Ishikawa (cell line): Measurements from ENCODE around the gene ATF2.
A peak's percentile ranks its signal among the peaks of the same experiment; 100 is the strongest.

ENCODE experiments used
- CEBPB ChIP-seq: IDR thresholded peaks from 2 replicates; pipeline ENCODE4 v1.6.1; 2012
- CREB1 ChIP-seq: IDR thresholded peaks from 2 replicates; pipeline ENCODE4 v1.6.1; 2012; ENCODE audit warnings: low read depth
- EGR1 ChIP-seq: IDR thresholded peaks from 2 replicates; pipeline ENCODE4 v1.6.1; 2012
- EP300 ChIP-seq: IDR thresholded peaks from 2 replicates; pipeline ENCODE4 v1.6.1; 2012; ENCODE audit warnings: borderline replicate concordance
- FOXM1 ChIP-seq: IDR thresholded peaks from 2 replicates; pipeline ENCODE4 v1.6.1; 2012; ENCODE audit warnings: low read depth, borderline replicate concordance
- NFIC ChIP-seq: IDR thresholded peaks from 2 replicates; pipeline ENCODE4 v1.6.1; 2012
- RAD21 ChIP-seq: IDR thresholded peaks from 2 replicates; pipeline ENCODE4 v1.6.1; 2012; ENCODE audit warnings: low read depth
- TAF1 ChIP-seq: IDR thresholded peaks from 2 replicates; pipeline ENCODE4 v1.6.1; 2012; ENCODE audit warnings: low read depth, mild to moderate bottlenecking
- TCF12 ChIP-seq: IDR thresholded peaks from 2 replicates; pipeline ENCODE4 v1.6.1; 2012; ENCODE audit warnings: low read depth
- TEAD4 ChIP-seq: IDR thresholded peaks from 2 replicates; pipeline ENCODE4 v1.6.1; 2012
- YY1 ChIP-seq: IDR thresholded peaks from 2 replicates; pipeline ENCODE4 v1.6.1; 2012; ENCODE audit warnings: low read depth
- ZBTB7A ChIP-seq: IDR thresholded peaks from 2 replicates; pipeline ENCODE4 v1.6.1; 2012; ENCODE audit warnings: low read depth
- TF ChIP-seq, protein P1 (sequence below): IDR thresholded peaks from 2 replicates; pipeline ENCODE4 v1.6.1; 2012
- TF ChIP-seq, protein P2 (sequence below): IDR thresholded peaks from 2 replicates; pipeline ENCODE4 v1.6.1; 2012; ENCODE audit warnings: low read depth, mild to moderate bottlenecking
- TF ChIP-seq, protein P3 (sequence below): IDR thresholded peaks from 2 replicates; pipeline ENCODE4 v1.6.1; 2012

ATF2 gene

DNA sequence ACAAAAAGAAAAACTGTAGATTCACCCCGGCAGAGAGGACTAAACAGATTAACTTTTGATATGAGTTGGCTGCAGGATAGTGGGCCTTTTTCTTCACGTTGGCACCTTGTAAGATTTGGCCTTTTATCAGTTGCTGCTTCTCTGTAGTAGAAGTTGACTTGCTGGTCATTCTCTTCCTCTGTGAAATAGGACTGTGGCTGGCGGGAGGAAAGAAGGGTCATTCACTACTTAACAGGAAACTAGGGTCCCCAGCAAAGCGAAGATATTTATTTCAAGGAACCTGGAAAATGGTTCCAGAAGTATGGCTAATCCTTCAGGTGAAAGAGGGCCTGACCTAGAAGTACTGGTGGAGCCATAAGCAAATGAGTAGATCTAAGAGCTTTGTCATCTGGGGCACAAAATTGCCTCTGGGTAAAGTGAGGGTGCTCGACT lies 13.9 kb upstream of the ATF2 start:
- TF ChIP-seq YY1, result no peak
- no peak for TF ChIP-seq EGR1
- TF ChIP-seq, protein P1, sequence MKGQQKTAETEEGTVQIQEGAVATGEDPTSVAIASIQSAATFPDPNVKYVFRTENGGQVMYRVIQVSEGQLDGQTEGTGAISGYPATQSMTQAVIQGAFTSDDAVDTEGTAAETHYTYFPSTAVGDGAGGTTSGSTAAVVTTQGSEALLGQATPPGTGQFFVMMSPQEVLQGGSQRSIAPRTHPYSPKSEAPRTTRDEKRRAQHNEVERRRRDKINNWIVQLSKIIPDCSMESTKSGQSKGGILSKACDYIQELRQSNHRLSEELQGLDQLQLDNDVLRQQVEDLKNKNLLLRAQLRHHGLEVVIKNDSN, result no peak
- TF ChIP-seq TEAD4, result no peak
- no peak for TF ChIP-seq ZBTB7A
- no peak for TF ChIP-seq CREB1
- no peak for TF ChIP-seq EP300
- no peak for TF ChIP-seq RAD21
- TF ChIP-seq NFIC, result no peak
- TF ChIP-seq, protein P2, sequence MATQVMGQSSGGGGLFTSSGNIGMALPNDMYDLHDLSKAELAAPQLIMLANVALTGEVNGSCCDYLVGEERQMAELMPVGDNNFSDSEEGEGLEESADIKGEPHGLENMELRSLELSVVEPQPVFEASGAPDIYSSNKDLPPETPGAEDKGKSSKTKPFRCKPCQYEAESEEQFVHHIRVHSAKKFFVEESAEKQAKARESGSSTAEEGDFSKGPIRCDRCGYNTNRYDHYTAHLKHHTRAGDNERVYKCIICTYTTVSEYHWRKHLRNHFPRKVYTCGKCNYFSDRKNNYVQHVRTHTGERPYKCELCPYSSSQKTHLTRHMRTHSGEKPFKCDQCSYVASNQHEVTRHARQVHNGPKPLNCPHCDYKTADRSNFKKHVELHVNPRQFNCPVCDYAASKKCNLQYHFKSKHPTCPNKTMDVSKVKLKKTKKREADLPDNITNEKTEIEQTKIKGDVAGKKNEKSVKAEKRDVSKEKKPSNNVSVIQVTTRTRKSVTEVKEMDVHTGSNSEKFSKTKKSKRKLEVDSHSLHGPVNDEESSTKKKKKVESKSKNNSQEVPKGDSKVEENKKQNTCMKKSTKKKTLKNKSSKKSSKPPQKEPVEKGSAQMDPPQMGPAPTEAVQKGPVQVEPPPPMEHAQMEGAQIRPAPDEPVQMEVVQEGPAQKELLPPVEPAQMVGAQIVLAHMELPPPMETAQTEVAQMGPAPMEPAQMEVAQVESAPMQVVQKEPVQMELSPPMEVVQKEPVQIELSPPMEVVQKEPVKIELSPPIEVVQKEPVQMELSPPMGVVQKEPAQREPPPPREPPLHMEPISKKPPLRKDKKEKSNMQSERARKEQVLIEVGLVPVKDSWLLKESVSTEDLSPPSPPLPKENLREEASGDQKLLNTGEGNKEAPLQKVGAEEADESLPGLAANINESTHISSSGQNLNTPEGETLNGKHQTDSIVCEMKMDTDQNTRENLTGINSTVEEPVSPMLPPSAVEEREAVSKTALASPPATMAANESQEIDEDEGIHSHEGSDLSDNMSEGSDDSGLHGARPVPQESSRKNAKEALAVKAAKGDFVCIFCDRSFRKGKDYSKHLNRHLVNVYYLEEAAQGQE, result no peak
- TF ChIP-seq CEBPB, result no peak
- no peak for TF ChIP-seq TAF1

DNA sequence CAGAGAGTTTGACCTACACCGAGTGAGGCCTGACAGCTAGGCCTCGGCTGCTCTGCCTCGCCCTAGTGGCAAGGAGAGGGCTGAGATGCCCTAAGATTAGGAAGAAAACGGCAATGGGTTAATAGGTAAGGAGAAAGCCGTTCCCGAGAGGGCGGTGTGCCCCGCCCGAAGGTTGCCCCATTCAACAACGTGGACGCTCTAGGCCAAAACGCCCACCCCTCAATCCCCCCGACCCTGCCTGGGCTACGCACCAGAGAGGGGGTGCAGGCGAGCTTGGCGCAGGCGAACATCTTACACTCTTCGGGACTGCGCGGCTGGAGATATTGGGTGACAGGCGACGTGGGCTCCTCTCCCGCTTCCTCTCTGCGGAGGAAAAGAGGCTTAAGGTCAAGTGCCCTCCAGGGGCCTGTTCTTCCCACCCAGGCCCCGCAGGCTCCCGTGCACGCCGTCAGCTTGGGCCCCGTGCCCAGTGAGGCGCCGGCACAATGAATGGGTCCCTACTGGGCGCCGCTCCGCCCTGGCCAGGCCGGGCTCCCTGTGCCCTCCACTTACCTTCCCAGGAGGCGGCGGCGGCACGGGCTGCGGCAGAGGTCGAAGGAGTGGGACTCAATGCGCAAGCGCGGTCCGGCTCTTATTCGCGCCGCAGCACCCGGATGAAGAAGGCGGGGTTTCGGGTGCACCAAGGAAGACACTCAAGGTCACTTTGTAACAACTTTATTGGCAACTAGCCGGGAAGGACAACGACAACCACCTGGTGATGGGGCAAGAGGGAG lies 13.3 kb upstream of the ATF2 start, which contains the start of gene ATP5MC3:
TSS of gene ATP5MC3 (minus strand) at position 607 of the 773 bp plus-strand sequence. CDS start at position 290, 317 bp downstream.
- TF ChIP-seq, protein P2, result no peak
- TF ChIP-seq, protein P1, result no peak
- TF ChIP-seq CREB1 (no peak), YY1 (peak; percentile 32; the same call in 1 of the 2 replicates), TEAD4 (no peak), ZBTB7A (0 out of 2 replicates have a peak, but pooled peaks have one; percentile 38), TCF12 (0 out of 2 replicates have a peak, but pooled peaks have one; percentile 25), CEBPB (no peak), RAD21 (no peak), NFIC (no peak), FOXM1 (no peak), EGR1 (no peak), TAF1 (peak; percentile 70)
- TF ChIP-seq, protein P3, sequence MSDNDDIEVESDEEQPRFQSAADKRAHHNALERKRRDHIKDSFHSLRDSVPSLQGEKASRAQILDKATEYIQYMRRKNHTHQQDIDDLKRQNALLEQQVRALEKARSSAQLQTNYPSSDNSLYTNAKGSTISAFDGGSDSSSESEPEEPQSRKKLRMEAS, result no peak

DNA sequence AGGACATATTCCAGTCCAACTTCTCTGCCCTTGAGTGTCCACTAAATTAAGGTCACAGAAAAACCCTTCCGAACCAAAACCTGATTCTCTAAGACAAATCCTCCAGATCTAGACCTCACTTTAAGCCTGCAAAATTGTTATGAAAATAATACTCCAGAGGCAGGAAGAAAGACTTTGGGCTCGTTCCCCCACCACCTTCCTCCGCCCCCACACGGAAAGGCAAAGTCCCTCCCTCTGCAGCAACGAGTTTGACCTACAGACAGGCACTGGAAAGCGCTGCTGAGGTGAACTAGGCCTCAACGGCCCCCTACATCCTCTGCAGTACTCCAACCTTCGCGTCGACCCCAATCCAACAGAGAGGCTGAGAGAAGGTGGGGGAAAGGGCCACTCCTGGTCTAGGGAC lies 12.7 kb upstream of the ATF2 start:
- TF ChIP-seq CEBPB, result no peak
- no peak for TF ChIP-seq TCF12
- no peak for TF ChIP-seq EP300
- TF ChIP-seq EGR1, result peak; percentile 32; the same call in 1 of the 2 replicates
- TF ChIP-seq TAF1, result no peak
- no peak for TF ChIP-seq NFIC

DNA sequence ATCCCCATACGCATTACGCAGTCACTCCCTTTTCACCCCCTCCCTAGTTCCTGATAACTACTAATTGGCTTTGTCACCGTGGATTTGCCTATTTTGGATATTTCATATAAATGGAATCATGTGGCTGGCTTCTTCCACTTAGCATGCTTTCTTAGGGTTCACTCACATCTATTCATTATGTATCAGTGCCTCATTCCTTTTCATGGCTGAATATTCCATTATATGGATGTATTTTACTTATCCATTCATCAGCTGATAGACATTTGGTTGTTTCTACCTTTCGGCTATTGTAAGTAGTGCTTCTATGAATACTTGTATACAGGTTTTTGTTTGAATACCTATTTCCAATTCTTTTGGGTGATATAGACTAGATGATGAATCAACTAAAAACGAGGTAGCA lies 8.6 kb upstream of the ATF2 start:
- no peak for TF ChIP-seq FOXM1
- no peak for TF ChIP-seq EP300
- TF ChIP-seq NFIC, result no peak
- no peak for TF ChIP-seq TAF1
- TF ChIP-seq, protein P3, result no peak

DNA sequence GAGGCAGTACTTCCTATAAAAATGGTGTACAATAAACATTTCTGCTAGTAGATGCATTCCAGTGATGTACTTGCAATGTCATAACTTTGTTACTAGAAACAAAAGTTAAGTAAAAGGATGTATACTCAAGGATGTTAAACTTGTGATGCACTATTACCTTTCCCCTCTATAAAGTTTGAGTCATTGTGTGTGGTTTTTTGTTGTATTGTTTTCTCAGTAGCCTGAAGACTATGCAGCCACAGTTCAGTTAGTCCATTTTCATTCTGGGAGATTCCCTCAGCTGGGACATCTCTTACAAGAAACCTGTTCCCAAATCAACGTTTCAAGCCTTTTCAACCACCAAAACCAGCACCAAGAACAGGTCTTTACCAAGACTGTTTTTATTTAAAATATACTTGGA lies 7.9 kb upstream of the ATF2 start:
- TF ChIP-seq EGR1, result no peak
- TF ChIP-seq CEBPB, result no peak
- no peak for TF ChIP-seq CREB1
- no peak for TF ChIP-seq EP300
- no peak for TF ChIP-seq FOXM1
- TF ChIP-seq TCF12, result no peak
- TF ChIP-seq, protein P1, result no peak
- no peak for TF ChIP-seq YY1
- TF ChIP-seq TAF1, result no peak
- TF ChIP-seq TEAD4, result no peak
- TF ChIP-seq, protein P2, result no peak
- TF ChIP-seq, protein P3, result no peak
- no peak for TF ChIP-seq RAD21
- TF ChIP-seq NFIC, result no peak
- no peak for TF ChIP-seq ZBTB7A
